Caki2 (cell line): ENCODE measurements around the gene ERBB4. TPM values are rescaled to one million over a fixed set of nuclear protein-coding genes. Genes with fewer than 3 reads are reported as not detected.
"Not testable (repeated sequence)": the region's sequence is repeated elsewhere in the genome, so short reads cannot be mapped to it uniquely, and the experiment has no call there.

ENCODE experiments used
- DNase-seq: peaks from one replicate; pipeline ENCODE4 v3.0.0-alpha.2; 2015; ENCODE audit warnings: low read depth
- in situ Hi-C: cut with HindIII; loops from 2 replicates; pipeline ENCODE4 v1.10.0; 2016; ENCODE audit warnings: low sequenced_read_pairs, low pct_unique_long_range_greater_than_20kb, mixed read lengths
- total RNA-seq: library from RNA; depleted of rRNA; stranded (reverse); fragments of >200 nt; shearing (Covaris generic); gene quantifications from 2 replicates; pipeline ENCODE4 v1.2.3, GENCODE V29; 2014; ENCODE audit warnings: low replicate concordance

The ERBB4 gene
- total RNA-seq, 1 experiment from 2014 or later: 0.10 TPM

DNA sequence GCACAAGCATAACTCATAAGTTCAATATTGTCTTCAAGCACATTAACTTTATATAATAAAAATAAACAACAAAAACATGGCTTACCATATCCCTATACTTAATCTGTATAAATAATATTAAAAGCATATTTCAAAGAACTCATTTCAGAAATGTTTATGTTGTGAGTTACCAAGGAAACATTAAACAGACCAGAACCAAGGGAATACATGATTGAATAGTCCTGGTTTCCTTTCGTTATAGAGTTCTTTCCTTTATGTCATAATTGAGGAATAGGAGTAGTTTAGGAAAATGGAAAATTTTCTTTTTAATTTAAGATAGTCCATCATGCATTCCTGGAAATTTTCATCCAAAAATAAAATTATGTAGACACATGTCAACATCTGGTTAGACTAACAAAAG is 343.0 kb downstream of the ERBB4 start:
- in situ Hi-C loops: no loop called here
- DNase-seq: no peak

DNA sequence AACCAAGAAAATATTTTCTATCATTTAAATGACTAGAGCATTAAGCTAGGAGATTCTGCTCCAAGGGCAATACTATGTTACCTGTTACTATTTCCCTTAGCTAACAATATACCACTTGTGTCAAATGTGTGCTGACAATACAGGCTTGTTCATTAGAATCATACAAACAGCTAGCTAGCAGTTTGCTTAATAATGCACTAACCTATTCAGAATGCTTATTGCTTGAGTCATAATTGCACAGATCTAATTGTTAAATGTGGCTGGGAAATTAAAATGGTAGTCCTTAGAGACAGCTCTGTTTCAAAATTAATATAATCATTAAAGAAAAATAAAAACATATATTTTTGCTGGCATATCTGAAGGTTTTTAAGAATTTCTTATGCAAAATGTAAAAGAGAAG is 344.2 kb downstream of the ERBB4 start:
- in situ Hi-C loops: no loop called here
- no peak for DNase-seq

DNA sequence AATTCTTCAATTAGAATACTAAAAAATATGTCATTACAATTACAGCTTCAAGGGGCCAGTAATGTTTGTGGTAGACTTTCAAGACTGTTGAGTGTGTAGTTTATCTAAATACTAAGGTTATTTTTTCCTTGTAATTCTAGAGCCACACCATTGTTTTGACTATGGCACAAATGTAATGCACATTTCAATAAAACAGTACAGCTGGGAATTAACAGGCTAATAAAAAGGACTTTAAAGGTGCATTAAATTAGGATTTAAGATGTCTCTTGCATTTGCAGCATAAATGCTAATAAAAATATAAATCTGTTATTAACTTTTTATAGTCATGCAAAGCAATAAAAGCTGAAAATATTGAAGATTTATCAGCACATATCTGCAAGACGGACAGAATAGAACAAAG is 344.8 kb downstream of the ERBB4 start:
- in situ Hi-C loops: no loop called here
- no peak for DNase-seq

DNA sequence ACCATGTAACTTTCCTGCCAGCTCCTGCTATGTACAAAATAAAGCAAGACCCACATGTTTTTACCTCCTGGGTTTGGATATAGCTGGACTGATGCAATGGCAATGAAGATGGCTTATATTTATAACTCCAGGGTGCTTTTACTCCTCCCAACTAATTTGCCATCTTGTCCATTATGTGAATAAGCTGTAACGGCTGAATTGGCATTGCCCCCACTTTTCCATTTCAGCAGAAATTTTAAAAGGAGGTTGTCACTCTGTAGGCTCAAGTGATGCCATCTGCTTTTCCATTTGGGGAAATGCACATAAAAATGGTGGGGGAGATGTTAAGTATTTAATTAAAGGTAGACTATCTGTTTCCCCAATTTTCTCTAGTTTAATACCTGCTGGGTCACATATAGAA is 345.5 kb downstream of the ERBB4 start:
- no peak for DNase-seq
- in situ Hi-C loops: no loop called here

GRCh38 chr2:212191438-212191837 is 347.2 kb downstream of the ERBB4 start:
- DNase-seq, in situ Hi-C loops: not testable (repeated sequence)

DNA sequence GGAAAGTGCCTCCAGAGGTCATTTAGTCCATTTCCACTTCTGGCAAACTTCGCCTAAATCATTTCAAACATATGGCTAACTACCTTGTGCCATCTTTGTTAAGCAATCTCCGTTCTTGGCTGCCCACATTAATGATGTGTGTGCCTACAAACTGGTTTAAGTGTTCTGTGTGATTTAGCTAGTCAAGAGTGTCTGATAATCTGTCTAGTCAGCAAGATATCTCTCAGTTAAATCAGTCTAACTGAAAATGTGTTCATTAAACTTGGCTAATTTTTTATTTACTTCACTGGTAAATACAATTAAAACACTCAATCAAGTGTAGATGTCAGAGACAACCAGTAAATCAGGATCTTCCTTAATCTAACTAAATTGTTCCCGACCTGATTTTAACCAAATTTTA is 352.4 kb downstream of the ERBB4 start:
- in situ Hi-C loops: no loop called here
- no peak for DNase-seq

DNA sequence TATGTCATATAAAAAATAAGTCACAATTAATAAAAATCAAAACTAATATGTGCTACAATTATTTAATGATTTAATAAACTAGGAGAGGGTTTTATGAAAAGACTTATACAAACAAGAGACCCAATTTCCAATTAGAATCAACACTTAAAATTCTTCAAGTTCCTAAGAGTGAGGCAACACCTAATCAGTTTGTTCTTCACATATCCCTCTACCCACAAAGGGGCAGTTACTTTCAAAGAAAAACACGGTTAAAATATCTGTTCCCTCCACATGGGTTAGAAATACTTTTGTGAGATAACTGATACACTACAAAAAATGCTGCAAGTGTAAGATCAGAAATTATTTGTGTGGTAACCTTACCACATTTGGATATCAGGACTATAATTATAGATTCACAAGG is 357.0 kb downstream of the ERBB4 start:
- in situ Hi-C loops: no loop called here
- no peak for DNase-seq

DNA sequence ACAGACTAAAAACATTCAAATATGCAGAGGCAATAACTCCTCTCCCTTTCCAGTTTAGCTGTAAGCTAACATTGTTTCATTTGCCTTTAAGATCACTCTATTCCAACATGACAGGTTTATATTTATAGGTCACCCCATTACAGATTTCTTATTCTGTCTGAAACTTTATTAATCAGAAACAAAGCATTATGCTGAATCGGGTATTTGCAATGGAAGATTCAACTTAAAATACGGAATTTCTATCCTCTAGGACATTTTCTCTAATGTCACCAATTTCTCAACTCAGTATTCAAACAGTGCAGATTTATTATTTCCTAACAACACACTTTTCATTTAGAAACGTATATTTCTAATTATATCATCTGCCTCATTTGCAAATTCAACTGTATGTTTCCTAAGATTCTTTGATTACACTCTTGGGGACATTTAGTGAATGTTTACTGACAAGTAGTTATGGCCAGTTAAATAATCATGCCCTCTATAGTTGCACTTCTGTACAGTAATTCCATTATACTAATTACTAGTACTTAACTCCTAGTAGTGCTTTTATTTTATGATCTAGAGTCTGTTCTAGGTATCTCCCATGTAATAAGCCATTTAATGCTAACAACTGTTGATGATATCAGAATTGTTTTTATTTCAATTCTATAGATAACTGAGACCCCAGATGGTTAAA is 358.1 kb downstream of the ERBB4 start:
- no peak for DNase-seq
- in situ Hi-C loops: no loop called here

DNA sequence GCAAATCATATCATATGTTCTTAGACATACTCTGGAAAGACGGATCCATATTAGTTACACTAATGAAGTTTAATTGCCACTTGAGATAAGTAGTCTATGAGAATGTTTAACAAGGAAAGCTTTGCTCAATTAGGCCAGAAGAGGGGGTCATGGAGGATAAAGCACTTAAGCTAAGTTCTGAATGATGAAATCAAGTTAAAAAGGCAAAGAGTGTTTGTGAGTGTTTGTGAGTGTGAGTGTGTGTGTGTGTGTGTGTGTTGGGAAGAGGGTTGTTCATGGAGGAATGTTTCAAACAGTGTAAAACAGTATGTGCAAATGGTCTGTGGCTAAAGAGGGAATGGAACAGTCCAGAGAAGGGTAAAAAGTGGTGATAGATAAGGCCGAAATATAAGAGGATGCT is 360.9 kb downstream of the ERBB4 start:
- in situ Hi-C loops: no loop called here
- DNase-seq: no peak

DNA sequence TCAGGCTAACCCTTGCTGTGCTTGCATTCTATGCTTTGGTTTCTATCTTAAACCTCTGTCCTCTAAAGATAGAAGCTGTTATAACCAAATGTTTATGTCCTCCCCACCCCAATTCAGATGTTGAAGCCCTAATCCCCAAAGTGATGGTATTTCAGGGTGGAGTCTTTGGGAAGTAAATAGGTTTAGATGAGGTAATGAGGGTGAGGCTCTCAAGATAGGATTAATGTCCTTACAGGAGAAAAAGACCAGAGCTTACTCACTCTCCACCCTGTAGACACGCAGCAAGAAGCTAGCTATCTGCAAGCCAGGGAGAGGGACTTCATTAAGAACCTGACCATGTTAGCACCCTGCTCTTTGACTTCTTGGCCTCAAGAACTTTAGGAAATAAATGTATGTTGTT is 362.5 kb downstream of the ERBB4 start:
- no peak for DNase-seq
- in situ Hi-C loops: no loop called here

DNA sequence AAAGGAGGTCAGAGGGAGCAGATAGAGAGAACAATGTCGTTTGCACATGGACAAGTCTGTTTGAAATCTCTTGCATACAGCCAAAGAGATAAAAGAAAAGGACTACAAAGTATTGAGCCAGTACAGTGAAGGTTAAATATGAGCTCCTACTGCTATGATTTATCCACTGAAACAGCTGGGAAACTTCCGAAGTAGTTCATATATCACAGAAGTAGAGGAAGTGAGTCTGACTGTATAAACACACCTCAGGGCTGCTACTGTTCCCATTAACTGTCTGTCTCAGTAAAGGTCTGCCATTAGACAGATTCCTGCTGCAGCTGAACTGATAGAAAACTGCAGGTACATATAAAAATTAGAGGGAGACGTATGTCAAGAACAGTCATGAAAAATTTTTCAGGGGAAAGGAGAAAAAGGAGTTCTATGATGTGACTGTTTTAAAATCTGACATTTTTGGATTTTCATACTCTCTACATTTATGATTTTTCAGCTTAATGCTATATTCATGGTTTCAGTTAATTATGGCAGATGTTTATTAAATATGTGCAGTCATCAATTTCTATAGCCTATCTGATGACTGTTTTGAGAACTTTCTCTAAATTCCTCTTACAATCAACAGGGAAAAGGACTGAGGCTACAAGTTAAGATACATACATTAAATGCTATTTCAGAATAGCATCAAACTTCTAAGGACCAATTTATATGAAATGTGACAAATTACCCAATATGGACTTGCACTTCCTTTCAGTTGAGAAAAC is 364.7 kb downstream of the ERBB4 start:
- no peak for DNase-seq
- in situ Hi-C loops: no loop called here

DNA sequence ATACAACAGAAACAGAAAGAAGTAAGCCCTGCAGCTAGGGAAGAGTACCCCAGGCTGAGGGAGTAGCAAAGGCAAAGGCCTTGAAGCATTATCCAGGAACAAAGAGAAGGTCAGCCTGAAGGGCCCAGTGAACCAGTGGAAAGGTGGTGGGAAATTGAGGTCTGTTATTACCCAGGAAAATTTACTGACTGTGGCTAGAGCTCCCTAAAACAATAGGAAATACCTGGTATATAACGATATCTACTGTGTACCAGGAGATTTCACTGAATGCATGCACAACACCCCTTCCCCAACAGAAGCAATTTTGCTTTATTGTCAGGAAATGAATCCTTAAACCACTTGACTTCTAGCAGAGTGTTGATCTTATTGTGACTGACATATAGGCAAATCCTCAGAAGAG is 365.3 kb downstream of the ERBB4 start:
- no peak for DNase-seq
- in situ Hi-C loops: no loop called here

DNA sequence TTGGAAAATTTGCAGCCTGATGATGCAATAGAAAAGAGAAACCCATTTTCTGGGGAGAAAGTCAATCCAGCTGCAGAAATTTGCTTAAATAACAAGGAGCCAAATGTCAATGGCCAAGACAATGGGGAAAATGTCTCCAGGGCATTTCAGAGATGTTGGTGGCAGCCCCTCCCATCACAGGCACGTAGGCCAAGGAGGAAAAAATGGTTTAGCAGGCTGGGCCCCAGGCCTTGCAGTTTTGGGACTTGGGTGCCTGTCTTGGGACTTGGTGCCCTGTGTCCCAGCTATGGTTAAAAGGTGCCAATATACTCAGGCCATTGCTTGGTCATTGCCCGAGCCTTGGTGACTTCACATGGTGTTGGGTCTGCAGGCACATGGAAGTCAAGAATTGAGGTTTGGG is 368.2 kb downstream of the ERBB4 start:
- in situ Hi-C loops: no loop called here
- no peak for DNase-seq

- in situ Hi-C loops: no loop called here
- DNase-seq: no peak
Measured at GRCh38 chr2:212158081-212158480, 380.5 kb downstream of the ERBB4 start.

DNA sequence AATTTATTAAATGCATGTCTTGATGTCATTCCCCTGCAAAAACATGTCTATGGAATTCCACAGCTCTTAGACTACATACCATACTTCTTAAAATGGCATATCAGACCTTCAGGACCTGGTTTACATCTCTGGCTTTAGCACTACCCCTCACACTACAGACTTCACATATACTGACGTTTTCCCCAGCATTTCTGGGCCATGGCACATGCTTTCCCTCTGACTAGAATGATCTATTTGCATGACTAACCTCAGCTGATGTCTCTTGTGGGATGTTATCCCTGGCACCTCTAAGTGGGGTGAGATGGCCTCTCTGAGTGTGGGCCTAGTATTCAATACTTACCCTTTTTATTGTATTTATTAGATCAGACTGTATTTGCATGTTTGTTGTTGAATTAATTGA is 381.6 kb downstream of the ERBB4 start:
- no peak for DNase-seq

GRCh38 chr2:212156088-212156487 is 382.5 kb downstream of the ERBB4 start:
- no peak for DNase-seq
- in situ Hi-C loops: no loop called here

More for the DNA sequence above, 381.6 kb downstream of the ERBB4 start:
- in situ Hi-C loops: no loop called here

GRCh38 chr2:212154477-212154878 is 384.1 kb downstream of the ERBB4 start:
- in situ Hi-C loops: no loop called here
- no peak for DNase-seq

GRCh38 chr2:212153923-212154322 is 384.7 kb downstream of the ERBB4 start:
- DNase-seq: no peak

DNA sequence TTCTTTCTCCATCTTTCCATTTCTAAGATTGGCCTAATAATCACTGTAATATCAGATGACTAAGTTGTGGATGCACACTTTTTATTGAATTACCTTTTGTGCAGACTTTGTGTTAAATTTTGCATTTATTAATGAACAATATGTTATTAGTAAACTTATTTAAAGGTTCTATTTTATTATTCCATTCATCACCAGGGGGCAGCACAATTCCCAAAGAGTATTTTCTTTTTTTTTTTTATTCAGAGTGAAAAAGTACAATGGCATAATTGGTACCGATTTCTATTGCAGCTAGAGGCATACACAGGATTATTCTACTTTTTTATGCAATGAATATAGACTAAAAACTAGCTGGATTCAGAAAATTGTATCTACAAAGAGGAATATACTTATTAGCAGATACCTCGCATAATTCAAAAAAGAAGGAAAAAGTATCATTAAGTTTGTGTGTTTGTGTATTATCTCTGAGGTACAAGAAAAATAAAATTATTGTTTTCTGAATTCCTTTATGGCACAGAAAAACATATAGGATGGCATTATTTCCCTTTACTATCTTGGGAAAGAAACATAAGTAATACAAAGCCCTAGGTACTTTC is 390.6 kb downstream of the ERBB4 start:
- in situ Hi-C loops: no loop called here
- DNase-seq: no peak

More at GRCh38 chr2:212153923-212154322, 384.7 kb downstream of the ERBB4 start:
- in situ Hi-C loops: no loop called here

GRCh38 chr2:212146416-212146815 is 392.2 kb downstream of the ERBB4 start:
- DNase-seq: no peak
- in situ Hi-C loops: no loop called here
